GM23338 (cell line): ENCODE measurements around the gene MALSU1. TPM values are rescaled to one million over a fixed set of nuclear protein-coding genes. Genes with fewer than 3 reads are reported as not detected.

Source experiments
- ATAC-seq: fragments of 200-7000 bp; cut with Tn5 transposase; 3 replicates; pipeline ENCODE4 v1.9.1; 2020
- DNase-seq: peaks from one replicate; pipeline ENCODE4 v3.0.0-alpha.2; 2015; ENCODE audit warnings: low spot score
- H2AFZ ChIP-seq: fragments of 200-600 bp; sonication (generic); 2 replicates; pipeline ENCODE4 v1.8.0; 2016; ENCODE audit warnings: antibody characterized with exemption, mild to moderate bottlenecking, moderate library complexity
- H3F3A ChIP-seq: fragments of 200-600 bp; sonication (generic); replicated peaks from 2 replicates; pipeline ENCODE4 v1.8.0; 2017; ENCODE audit warnings: antibody characterized with exemption, mixed run types, low read depth
- H3K27ac ChIP-seq: fragments of 200-600 bp; sonication (generic); 2 replicates; pipeline ENCODE4 v1.6.1; 2016; ENCODE audit warnings: low read depth
- H3K27me3 ChIP-seq: fragments of 200-600 bp; sonication (generic); 2 replicates; pipeline ENCODE4 v1.8.0; 2016; ENCODE audit warnings: mild to moderate bottlenecking, mixed run types, moderate library complexity; ENCODE audit not compliant: insufficient read depth
- H3K36me3 ChIP-seq: fragments of 200-600 bp; sonication (generic); 2 replicates; pipeline ENCODE4 v1.8.0; 2016; ENCODE audit warnings: mild to moderate bottlenecking; ENCODE audit not compliant: insufficient read depth
- H3K4me1 ChIP-seq: fragments of 200-600 bp; sonication (generic); 2 replicates; pipeline ENCODE4 v1.8.0; 2016; ENCODE audit warnings: mild to moderate bottlenecking, moderate library complexity; ENCODE audit not compliant: insufficient read depth
- H3K4me2 ChIP-seq: fragments of 200-600 bp; sonication (generic); 2 replicates; pipeline ENCODE4 v1.7.1; 2017; ENCODE audit warnings: mixed run types
- H3K4me3 ChIP-seq: fragments of 200-600 bp; sonication (generic); 2 replicates; pipeline ENCODE4 v1.6.1; 2016; ENCODE audit warnings: mixed run types
- H3K79me2 ChIP-seq: fragments of 200-600 bp; sonication (generic); replicated peaks from 2 replicates; pipeline ENCODE4 v1.8.0; 2017; ENCODE audit warnings: mild to moderate bottlenecking; ENCODE audit not compliant: insufficient read depth
- H3K9me2 ChIP-seq: fragments of 200-600 bp; sonication (generic); 2 replicates; pipeline ENCODE4 v1.8.0; 2017; ENCODE audit not compliant: insufficient read depth
- H4K20me1 ChIP-seq: fragments of 200-600 bp; sonication (generic); replicated peaks from 2 replicates; pipeline ENCODE4 v1.8.0; 2017; ENCODE audit warnings: mild to moderate bottlenecking; ENCODE audit not compliant: insufficient read depth
- H3K27ac Mint-ChIP-seq: 2 replicates; pipeline ENCODE4 v1.8.0; 2020; ENCODE audit warnings: inconsistent platforms, mild to moderate bottlenecking, moderate library complexity, mixed read lengths
- H3K27me3 Mint-ChIP-seq: 3 replicates; pipeline ENCODE4 v1.8.0; 2022; ENCODE audit warnings: low read depth, mild to moderate bottlenecking, moderate library complexity, mixed read lengths, inconsistent platforms; ENCODE audit not compliant: insufficient read depth, poor library complexity
- H3K36me3 Mint-ChIP-seq: 3 replicates; pipeline ENCODE4 v1.8.0; 2021; ENCODE audit warnings: low read depth, mild to moderate bottlenecking, inconsistent platforms, moderate library complexity, mixed read lengths
- H3K4me1 Mint-ChIP-seq: 3 replicates; pipeline ENCODE4 v1.8.0; 2020; ENCODE audit warnings: mild to moderate bottlenecking, inconsistent platforms, mixed read lengths
- H3K4me3 Mint-ChIP-seq: 3 replicates; pipeline ENCODE4 v1.8.0; 2021; ENCODE audit warnings: moderate library complexity, mild to moderate bottlenecking, inconsistent platforms, mixed read lengths
- H3K9me3 Mint-ChIP-seq: 3 replicates; pipeline ENCODE4 v1.8.0; 2020; ENCODE audit warnings: moderate library complexity, mild to moderate bottlenecking, inconsistent platforms, mixed read lengths
- CREB1 ChIP-seq: fragments of 250-450 bp; sonication (Bioruptor Pico); IDR thresholded peaks from 2 replicates; pipeline ENCODE4 v1.5.0; 2020; ENCODE audit warnings: low read depth, mild to moderate bottlenecking, moderate library complexity
- CTCF ChIP-seq, 2 experiments: fragments of 200-600 bp in 1 of 2; sonication (generic) in 1 of 2; conservative IDR thresholded peaks; 2 replicates each; pipeline versions ENCODE4 v1.5.1 to v1.6.1; 2016 to 2017; ENCODE audit warnings: antibody characterized with exemption in 2 of 2, low read depth in 2 of 2, mild to moderate bottlenecking in 2 of 2, moderate library complexity in 1 of 2
- ETS1 ChIP-seq: IDR thresholded peaks from 2 replicates; pipeline ENCODE4 v1.6.1; 2016; ENCODE audit warnings: antibody characterized with exemption
- EZH2 ChIP-seq: fragments of 200-600 bp; sonication (generic); IDR thresholded peaks from one replicate; pipeline ENCODE4 v1.8.0; 2017; ENCODE audit warnings: antibody characterized with exemption, mild to moderate bottlenecking, low read depth; ENCODE audit not compliant: unreplicated experiment
- EZH2phosphoT487 ChIP-seq: fragments of 200-600 bp; sonication (generic); IDR thresholded peaks from one replicate; pipeline ENCODE4 v1.8.1; 2018; ENCODE audit warnings: antibody characterized with exemption; ENCODE audit not compliant: unreplicated experiment
- JUNB ChIP-seq: IDR thresholded peaks from one replicate; pipeline ENCODE4 v1.6.1; 2016; ENCODE audit warnings: antibody characterized with exemption; ENCODE audit not compliant: unreplicated experiment
- NANOG ChIP-seq: IDR thresholded peaks from 2 replicates; pipeline ENCODE4 v1.6.1; 2016; ENCODE audit warnings: antibody characterized with exemption, borderline replicate concordance
- POLR2AphosphoS5 ChIP-seq: IDR thresholded peaks from 2 replicates; pipeline ENCODE4 v1.6.1; 2016; ENCODE audit warnings: antibody characterized with exemption, low read depth
- REST ChIP-seq: IDR thresholded peaks from one replicate; pipeline ENCODE4 v1.6.1; 2018; ENCODE audit warnings: antibody characterized with exemption; ENCODE audit not compliant: unreplicated experiment
- STAT1 ChIP-seq: IDR thresholded peaks from one replicate; pipeline ENCODE4 v1.6.1; 2016; ENCODE audit warnings: antibody characterized with exemption; ENCODE audit not compliant: unreplicated experiment
- ZNF114 ChIP-seq: fragments of 250-450 bp; sonication (Bioruptor Pico); IDR thresholded peaks from 2 replicates; pipeline ENCODE4 v1.5.0; 2020; ENCODE audit warnings: mild to moderate bottlenecking, moderate library complexity
- ZNF331 ChIP-seq: fragments of 250-450 bp; sonication (Bioruptor Pico); IDR thresholded peaks from 2 replicates; pipeline ENCODE4 v1.5.0; 2020; ENCODE audit warnings: low read depth, mild to moderate bottlenecking, moderate library complexity
- ZNF462 ChIP-seq: fragments of 250-450 bp; sonication (Bioruptor Pico); IDR thresholded peaks from 2 replicates; pipeline ENCODE4 v1.5.0; 2020; ENCODE audit warnings: mild to moderate bottlenecking, moderate library complexity
- polyA plus RNA-seq: library from polyadenylated mRNA; unstranded; fragments of >200 nt; fragmentation: Nextera tagmentation; extraction: Ambion mirVana; gene quantifications from 2 replicates; pipeline ENCODE4 v1.2.1, GENCODE V29; 2016
- total RNA-seq: library from RNA; depleted of rRNA; stranded (reverse); fragments of >200 nt; shearing (Covaris generic); gene quantifications from 2 replicates; pipeline ENCODE4 v1.2.3, GENCODE V29; 2014

MALSU1 gene
- total and polyA plus RNA-seq, 2 experiments from 2014 or later, result 96.8 to 209 TPM

GRCh38 chr7:23333671-23334246 is 34.6 kb downstream of the MALSU1 start:
- DNase-seq, result no peak
- Mint-ChIP-seq H3K4me3 (no peak overlapping the region), H3K27ac (no peak overlapping the region), H3K9me3 (no peaks in the 10 kb centered on the region; the same call in 2 of the 3 replicates), H3K36me3 (peaks cover 96% of the 10 kb centered on the region), H3K27me3 (peaks cover 2% of the 10 kb centered on the region), H3K4me1 (no peaks in the 10 kb centered on the region)
- H3K27ac ChIP-seq, result no peak overlapping the region
- ATAC-seq, result no peak
- peaks cover 44% of the 10 kb centered on the region for H3K36me3 ChIP-seq
- H3K27me3 ChIP-seq, result no peaks in the 10 kb centered on the region
- no peaks in the 10 kb centered on the region for H3K9me2 ChIP-seq
- no peak overlapping the region for H2AFZ ChIP-seq
- no peak overlapping the region for H3K4me3 ChIP-seq
- no peak overlapping the region for H3K4me2 ChIP-seq
- H4K20me1 ChIP-seq, result peaks cover 10% of the 10 kb centered on the region; the same call in 1 of the 2 replicates
- peaks cover 16% of the 10 kb centered on the region; the same call in 1 of the 2 replicates for H3K79me2 ChIP-seq
- TF ChIP-seq ZNF462 (CRISPR knock-in tag) (no peak), EZH2 (no peak), ZNF114 (no peak), CTCF (conservative IDR thresholded peaks at IDR 0.05; ENCODE audit: low read depth in 2 of 2) (no peak), POLR2AphosphoS5 (no peak), STAT1 (no peak), CREB1 (CRISPR knock-in tag) (no peak), NANOG (no peak), ETS1 (no peak), ZNF331 (CRISPR knock-in tag) (no peak), JUNB (no peak), REST (no peak), EZH2phosphoT487 (no peak)
- no peaks in the 10 kb centered on the region for H3K4me1 ChIP-seq
- peaks cover 13% of the 10 kb centered on the region for H3F3A ChIP-seq
